Measurements from ENCODE around the gene CDKN2A.

CDKN2A gene

DNA sequence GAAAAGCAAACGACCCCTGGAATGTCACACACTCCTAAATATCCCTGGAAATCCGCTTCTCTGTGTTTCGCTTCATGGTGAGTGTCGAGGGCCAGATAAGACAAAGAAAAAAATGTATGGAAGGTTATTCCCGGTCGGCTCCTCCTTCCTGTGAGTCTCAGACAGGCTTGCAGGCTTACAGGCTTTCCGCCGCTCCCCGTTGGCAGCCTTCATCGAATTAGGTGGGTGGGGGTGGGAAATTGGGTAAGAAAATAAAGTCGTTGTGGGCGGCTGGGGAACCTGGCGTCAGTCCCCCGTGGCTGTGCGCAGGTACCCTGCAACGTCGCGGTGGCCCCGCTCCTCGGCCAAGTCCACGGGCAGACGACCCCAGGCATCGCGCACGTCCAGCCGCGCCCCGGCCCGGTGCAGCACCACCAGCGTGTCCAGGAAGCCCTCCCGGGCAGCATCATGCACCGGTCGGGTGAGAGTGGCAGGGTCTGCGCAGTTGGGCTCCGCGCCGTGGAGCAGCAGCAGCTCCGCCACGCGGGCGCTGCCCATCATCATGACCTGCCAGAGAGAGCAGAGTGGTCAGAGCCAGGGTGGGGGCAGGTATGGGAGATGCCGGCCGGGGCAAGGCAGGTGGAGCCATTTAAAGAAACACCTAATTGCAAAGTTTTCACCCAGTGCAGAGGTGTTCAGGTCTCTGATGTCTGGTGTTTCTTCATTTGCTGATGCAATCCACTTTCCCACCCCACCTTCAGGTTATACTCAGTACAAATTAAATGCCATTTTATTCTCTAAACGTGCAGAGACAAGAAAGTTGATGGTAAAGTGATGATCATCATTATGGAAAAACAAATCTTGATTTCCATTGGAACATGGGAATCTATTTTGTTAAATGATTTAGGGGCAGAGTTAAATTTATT is 11.8 kb upstream of the CDKN2A start:
- DNase-seq = no peak

DNA sequence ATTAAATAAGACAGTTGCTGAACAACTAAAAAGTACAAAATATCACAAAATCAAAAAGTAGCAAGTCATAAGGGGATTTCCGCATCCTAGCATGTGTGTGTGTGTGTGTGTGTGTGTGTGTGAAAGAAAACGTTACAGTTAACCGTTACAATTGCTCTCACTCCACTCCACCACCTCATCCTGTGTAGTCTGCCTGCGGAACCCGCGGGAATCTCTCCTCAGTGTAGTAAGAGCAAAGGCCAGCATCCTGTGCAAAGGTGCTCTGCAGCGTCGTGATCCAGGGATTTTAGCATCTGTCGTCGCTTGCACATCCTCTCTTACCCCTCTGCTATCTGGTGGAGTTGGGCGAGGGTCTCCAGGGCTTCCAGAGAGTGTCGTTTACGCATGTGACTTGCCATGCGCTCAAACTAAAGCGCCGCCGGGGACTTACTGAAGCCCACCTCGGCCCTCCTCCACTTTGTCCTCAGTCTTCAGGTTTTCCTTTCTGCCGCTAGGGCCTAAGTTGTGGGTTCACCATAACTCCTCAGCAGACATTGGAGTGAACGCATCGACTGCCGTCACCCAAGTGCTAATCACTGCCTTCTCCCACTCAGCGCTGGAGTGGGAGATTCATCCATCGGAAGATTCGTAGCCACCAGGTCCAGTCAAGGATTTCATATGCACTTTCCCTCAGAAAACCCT is 11.0 kb upstream of the CDKN2A start:
- no peak for DNase-seq

- DNase-seq = no peak
Measured at GRCh38 chr9:22002038-22002437, 7.8 kb upstream of the CDKN2A start.

DNA sequence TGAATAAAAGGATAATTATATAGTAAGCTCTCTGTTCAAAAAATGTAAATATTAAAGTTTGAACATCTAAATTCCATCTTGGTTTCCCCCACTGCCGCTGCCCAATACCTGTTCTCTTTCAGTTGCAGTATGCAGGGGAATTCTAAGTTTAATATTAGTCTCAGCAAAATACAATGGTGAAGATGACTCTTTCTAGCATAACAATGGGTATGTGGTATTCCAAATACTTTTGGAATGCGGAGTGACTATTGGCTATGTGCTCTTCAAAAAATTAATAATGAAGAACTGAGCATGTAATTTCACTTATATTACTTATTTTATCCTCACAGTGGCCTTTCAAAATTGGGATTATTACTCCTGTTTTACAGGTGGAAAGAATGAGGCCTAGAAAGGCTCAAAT is 3.8 kb upstream of the CDKN2A start:
- no peak for DNase-seq

DNA sequence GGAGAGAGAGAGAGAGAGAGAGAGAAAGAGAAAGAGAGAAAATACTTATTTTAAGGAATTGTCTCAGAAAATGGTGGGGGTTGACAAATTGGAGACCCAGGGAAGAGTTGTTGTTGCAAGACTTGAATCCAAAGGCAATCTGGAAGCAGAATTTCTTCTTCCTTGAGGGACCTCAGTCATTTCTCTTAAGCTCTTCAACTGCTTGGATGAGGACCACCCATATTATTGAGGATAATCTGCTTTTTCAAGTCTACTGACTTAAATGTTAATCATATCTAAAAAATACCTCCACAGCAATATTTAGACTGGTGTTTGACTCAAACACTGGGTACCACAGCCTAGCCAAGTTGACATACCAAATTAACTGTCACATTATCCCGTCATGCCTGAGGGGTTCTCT is 3.3 kb upstream of the CDKN2A start:
- no peak for DNase-seq

DNA sequence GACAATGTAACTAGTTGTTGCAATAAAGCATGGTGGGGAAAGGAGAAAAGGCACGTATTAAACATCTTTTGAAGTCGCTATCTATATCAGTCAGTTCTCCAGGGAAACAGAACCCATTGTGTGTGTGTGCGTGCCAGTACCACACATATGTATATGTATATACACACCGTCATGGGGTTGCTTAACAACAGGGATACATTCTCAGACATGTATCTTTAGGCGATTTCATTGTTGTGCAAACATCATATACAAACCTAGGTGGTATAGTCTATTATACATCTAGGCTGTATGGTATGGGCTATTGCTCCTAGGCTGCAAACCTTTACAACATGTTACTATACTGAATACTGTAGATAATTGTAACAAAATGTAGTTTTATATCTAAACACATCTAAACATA is 2.7 kb upstream of the CDKN2A start:
- DNase-seq = no peak

- DNase-seq = no peak
Measured at GRCh38 chr9:21996438-21996837, 2.2 kb upstream of the CDKN2A start.

DNA sequence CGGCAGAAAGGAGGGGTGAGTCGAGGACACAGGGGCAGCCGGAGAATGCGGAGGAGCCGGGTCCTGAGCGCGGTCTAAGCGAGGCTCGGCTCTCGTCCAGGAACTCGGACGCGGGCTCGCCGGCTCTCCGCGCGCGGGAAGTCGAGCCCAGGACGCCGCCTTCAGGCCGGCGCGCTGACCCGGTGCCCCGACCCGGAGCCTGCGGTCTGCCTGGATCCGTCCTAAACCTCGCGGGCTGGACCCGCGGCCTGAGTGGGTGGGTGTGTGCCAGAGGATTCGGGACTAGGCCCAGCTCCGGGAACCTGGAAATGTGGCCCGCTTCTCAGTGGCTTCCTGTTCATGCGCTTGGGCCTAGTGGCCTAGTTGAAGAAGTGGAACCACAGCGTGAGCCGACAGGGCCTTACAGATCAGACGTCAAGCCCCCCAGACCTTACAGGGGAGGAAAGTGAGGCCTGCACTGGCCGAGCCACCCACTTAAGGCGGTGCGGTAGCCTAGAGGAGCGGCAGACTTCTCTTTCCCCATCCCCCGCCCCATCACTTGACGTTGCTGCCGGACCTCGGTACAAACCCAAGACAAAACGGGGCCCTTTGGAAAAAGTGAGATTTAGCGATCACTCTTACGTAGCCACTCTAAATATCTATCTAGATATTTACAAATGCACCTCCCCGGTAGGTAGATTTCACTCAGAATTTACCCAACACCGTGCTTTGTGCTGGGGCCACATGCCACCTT is 1.6 kb upstream of the CDKN2A start:
- peak in 1 of 2 donors; percentile 18 for DNase-seq

GRCh38 chr9:21995006-21995665 is 944 bp upstream of the CDKN2A start:
- peak in 1 of 2 donors; percentile 48 for DNase-seq

- peak; percentile 22 to 37 for DNase-seq
Measured at GRCh38 chr9:21994556-21995005, 389 bp upstream of the CDKN2A start, which contains the start of gene CDKN2B-AS1. CDKN2B-AS1 (plus strand) TSS chr9:21994791.

DNA sequence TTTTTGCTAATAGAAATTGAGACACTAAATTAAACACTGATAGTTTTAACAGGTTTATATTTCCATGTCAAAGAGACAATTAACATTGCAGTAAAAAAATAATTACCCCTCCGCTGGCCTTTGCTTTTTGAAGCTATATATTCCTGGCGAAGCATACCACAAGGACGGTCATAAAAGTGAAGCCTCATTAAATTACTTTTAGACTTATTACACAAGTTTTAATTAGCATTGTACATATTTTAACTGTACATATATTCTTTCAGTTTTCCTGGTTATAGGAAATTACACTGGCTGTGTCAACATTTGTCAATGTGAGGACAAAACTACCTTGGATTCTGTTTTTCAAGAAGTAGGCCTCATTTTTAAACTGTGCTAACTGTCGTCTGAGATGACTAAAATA is 1.2 kb downstream of the CDKN2A start:
- no peak for DNase-seq

GRCh38 chr9:21991072-21991959 is 2.9 kb downstream of the CDKN2A start:
- DNase-seq = no peak

- DNase-seq = no peak
Measured at GRCh38 chr9:21989440-21990189, 4.6 kb downstream of the CDKN2A start.

GRCh38 chr9:21988056-21988990 is 5.9 kb downstream of the CDKN2A start:
- DNase-seq = no peak

DNA sequence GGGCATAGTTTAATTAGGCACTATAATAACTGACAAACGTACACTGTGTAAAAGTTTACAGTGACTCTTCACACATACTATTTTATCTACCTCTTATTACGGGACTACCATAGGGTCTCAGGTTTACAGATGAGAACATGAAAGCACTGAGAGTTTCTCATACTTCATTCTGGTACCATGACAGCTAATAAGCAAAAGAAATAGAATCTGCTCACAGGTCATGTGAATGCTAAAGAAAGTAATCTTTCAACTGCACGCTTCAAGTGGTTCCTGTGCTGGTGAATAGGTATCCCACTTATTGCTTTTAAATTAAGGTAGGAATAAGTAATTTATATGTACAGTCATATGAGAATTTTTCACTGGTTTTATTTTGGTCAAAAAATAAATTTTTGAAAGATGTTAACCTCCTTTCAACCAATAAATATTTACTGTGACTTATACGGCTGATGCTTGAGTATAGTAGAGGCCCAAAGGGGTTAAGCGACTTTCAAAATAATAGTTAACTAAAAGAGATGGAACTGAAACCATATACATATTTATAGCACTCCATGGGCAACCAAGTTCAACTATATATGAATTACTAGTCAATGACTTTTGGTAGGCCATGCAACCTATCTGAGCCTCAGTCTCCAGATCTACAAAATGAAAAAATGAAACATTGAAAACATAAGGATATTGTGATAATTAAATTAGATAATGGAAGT is 8.1 kb downstream of the CDKN2A start:
- DNase-seq = no peak

GRCh38 chr9:21984101-21984500 is 10.1 kb downstream of the CDKN2A start:
- no peak for DNase-seq

DNA sequence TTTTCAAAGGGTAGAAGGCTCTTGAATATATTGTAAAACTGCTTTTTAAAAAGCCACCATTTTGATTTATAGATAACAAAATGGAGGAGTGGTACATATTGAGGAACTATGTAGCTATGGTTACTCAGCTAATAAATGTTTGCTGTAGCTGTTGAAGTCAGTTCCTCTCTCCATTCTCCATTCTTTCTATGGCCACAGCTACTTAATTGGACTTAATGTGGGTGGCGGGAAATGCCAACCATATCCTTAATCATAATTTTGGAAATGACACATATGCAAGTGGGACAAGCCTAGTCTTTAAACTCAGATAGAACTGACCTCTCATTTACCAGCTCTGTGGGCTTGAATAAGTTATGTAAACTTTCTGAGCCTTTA is 10.6 kb downstream of the CDKN2A start:
- DNase-seq = no peak

DNA sequence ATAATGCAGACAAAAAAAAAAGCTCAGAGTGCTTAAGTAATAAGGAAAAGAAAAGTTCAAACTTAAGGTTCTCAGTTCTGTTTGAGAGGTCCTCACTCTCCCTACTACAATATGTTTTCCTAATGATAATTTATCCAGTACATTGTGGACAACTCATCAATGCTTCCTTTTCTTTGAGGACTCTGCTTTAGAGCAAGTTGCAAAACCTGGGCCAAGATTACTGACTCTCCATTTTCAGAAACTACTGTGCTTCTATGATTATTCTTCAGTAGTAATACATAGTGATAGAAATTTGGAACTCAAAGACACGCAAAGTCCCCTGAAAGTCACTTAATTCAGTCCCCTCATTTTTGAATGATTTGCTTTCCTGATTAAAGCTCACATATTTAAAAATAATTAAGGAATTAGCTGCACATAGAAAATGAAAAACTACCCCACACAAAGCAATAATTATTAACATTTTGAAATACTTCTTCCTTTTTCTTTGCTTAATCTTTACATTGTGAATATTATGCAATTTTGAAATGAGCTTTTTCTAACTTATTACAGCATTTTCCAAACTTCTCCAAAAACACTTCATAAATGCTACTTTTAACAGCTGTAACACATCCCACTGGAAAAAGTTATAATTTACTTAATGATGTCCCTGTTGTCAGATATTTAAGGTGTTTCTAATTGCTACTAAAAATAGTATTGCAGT is 11.2 kb downstream of the CDKN2A start:
- no peak for DNase-seq

GRCh38 chr9:21982391-21982790 is 11.8 kb downstream of the CDKN2A start:
- DNase-seq = no peak

Measured in hippocampal formation (tissue), 2 donors.